NCI-H1048 (cell line): ENCODE data around the gene TRIM29.

Experiments
- DNase-seq: peaks from one replicate; lab custom pipeline; 2025; lab: John Stamatoyannopoulos, UW

The TRIM29 gene

GRCh38 chr11:120097721-120098385 is 40.1 kb downstream of the TRIM29 start:
- DNase-seq = no peak

DNA sequence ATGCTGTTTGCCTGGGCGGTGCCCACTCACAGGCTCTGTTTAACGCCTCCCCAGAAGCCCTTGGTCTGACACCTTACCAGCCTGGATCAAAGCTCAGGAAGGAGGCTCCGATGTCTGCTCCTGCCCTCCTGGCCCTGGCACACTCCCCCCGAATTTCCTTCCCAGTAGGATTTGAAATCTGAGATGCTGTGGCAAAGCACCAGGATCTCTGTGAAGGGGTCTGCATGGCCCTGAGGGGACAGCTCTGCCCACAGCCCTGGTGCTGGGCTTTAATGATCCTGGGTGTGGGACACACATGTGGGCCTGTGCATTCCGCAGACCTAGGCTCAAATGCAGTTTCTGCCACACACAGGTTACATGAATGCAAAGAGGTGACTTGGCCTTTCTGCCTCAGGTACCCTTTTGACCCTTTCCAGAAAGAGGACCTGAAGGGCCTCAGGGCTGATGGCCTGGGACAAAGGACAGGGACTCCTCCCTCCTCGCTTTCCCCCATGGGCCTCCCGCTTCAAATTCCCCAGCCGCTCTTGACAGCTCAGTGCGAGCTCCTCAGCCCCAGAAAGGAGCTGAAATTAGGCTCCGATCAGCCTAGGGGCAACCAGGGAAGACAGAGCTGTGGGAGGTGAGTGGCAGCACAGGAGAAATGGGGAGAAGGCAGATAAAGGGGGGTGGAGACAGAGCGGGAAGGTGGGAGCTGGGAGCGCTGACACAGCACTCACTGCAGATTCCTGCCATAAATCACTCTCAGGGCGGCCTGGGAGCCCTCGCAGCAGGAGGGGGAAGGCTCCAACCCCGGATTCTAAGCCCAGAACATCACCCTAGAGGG is 41.3 kb downstream of the TRIM29 start:
- DNase-seq = no peak

GRCh38 chr11:120095516-120095915 is 42.4 kb downstream of the TRIM29 start:
- DNase-seq = no peak

- no peak for DNase-seq
These were observed 46.2 kb downstream of the TRIM29 start for GRCh38 chr11:120091701-120092100.

GRCh38 chr11:120091121-120091520 is 46.8 kb downstream of the TRIM29 start:
- no peak for DNase-seq

GRCh38 chr11:120090411-120090810 is 47.5 kb downstream of the TRIM29 start:
- DNase-seq = no peak

- DNase-seq = no peak
These were observed 48.6 kb downstream of the TRIM29 start for GRCh38 chr11:120089036-120090001.

DNA sequence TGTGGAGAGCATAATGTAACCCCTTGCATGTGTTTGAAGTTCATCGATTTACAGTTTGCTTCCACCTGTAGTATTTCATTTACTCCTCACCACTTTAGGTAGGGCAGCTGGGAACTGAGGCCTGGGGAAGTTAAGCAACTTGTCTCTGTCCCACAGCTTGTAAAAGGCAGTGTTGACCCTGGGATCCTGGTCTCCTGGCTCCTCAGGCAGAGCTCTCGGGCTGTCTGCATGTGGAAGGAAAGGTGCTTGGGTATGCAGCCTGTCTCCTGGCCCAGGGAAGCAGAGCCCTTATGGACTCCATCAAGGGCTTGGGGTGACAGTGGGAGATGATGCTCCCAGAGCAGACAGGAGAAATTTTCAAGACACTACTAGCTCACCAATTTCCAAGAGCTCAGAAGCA is 49.9 kb downstream of the TRIM29 start:
- DNase-seq = no peak

GRCh38 chr11:120086651-120087050 is 51.3 kb downstream of the TRIM29 start:
- no peak for DNase-seq

GRCh38 chr11:120079750-120080610 is 57.9 kb downstream of the TRIM29 start:
- DNase-seq = no peak

GRCh38 chr11:120078397-120078796 is 59.5 kb downstream of the TRIM29 start:
- DNase-seq = no peak

- DNase-seq = no peak
These were observed 63.8 kb downstream of the TRIM29 start for GRCh38 chr11:120074076-120074475.

- no peak for DNase-seq
These were observed 64.7 kb downstream of the TRIM29 start for GRCh38 chr11:120073196-120073595.

GRCh38 chr11:120068114-120068573 is 69.8 kb downstream of the TRIM29 start:
- no peak for DNase-seq

GRCh38 chr11:120067438-120068113 is 70.3 kb downstream of the TRIM29 start:
- DNase-seq = no peak

DNA sequence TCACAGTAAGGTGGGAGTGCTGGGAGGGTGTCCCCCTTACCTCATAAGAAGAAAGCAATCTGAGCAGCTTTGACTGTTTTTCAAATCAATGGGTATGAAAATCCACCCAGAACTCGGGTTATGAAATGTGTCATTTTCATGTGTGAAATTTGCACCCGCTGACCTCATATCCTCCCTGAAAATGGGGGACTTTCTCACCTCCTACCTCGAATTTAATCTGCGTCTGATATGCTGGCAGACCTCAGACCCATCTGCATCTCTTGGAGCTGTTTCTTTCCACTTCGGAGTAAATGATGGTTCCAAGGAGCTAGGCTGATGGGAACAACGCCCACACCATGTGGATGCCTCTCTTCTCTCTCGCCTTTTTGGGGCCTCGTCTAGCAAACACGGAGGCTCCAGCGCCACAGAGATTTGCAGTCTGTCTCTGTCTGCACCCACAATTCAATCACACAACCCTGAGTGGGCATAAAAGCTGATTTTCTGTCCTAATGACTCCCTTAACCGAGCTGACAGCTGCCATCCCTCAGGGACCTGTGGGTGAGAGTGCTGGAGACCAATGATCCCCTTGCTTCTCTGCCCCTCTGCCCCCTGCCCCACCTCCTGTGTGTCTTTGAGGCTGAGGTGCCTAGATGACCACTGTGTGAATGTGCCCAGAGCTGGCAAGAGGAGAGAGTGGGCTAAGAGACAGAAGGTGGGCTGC is 71.0 kb downstream of the TRIM29 start:
- DNase-seq = no peak

- no peak for DNase-seq
These were observed 72.0 kb downstream of the TRIM29 start for GRCh38 chr11:120065876-120066275.

DNA sequence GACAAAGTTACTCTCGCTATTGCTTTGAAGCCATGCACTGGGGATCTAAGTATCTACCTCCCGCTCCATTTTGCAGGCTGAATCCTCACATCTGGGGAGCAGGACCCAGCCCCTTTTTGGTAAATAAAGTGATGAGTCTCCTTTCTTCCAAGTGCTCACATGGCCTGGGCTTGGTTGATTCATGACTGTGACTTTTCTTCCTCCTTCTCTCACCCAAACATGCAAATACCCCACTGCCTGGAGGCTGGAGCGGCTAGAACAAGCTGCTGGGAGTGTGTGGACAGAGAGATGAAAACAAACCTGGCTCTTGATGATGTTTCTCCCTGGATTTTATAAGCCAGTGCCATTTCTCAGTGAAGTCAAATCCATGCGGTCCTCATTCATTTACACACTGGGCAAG is 72.7 kb downstream of the TRIM29 start:
- no peak for DNase-seq

GRCh38 chr11:120064341-120064740 is 73.6 kb downstream of the TRIM29 start:
- DNase-seq = no peak
